Gastroesophageal sphincter (tissue), 3 donors: ENCODE data around the gene HSPA1L.

Source experiments
- POLR2A ChIP-seq, 2 donors: fragments of 450-650 bp; IDR thresholded peaks; one replicate each; pipeline ENCODE4 v1.6.1; 2017; ENCODE audit warnings: antibody characterized with exemption in 2 of 2, mild to moderate bottlenecking in 2 of 2, moderate library complexity in 1 of 2
- TF ChIP-seq, protein P1 (sequence below), 4 experiments: fragments of 200-600 bp in 2 of 4; fragments of 450-650 bp in 2 of 4; sonication (generic) in 1 of 4; IDR thresholded peaks; one replicate each; pipeline ENCODE4 v1.5.1; 2017 to 2019; ENCODE audit warnings: antibody characterized with exemption in 4 of 4, mild to moderate bottlenecking in 2 of 4, moderate library complexity in 2 of 4

DNA sequence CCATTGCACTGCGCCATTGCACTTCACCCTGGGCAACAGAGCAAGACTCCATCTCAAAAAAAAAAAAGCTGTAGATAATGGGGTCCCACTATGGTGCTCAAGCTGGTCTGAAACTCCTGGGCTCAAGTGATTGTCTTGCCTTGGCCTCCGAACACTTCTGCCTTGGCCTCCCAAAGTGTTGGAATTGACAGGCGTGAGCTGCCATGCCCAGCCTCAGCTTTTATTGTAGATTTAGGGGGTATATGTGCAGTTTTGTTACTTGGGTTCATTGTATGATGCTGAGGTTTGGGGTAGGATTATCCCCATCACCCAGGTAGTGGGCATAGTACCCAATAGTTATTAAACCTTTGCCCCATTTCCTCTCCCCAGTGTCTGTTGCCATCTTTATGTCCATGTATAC is 23.9 kb upstream of the HSPA1L start:
- TF ChIP-seq POLR2A (IDR thresholded peaks at IDR 0.05), result no peak
- TF ChIP-seq, protein P1, sequence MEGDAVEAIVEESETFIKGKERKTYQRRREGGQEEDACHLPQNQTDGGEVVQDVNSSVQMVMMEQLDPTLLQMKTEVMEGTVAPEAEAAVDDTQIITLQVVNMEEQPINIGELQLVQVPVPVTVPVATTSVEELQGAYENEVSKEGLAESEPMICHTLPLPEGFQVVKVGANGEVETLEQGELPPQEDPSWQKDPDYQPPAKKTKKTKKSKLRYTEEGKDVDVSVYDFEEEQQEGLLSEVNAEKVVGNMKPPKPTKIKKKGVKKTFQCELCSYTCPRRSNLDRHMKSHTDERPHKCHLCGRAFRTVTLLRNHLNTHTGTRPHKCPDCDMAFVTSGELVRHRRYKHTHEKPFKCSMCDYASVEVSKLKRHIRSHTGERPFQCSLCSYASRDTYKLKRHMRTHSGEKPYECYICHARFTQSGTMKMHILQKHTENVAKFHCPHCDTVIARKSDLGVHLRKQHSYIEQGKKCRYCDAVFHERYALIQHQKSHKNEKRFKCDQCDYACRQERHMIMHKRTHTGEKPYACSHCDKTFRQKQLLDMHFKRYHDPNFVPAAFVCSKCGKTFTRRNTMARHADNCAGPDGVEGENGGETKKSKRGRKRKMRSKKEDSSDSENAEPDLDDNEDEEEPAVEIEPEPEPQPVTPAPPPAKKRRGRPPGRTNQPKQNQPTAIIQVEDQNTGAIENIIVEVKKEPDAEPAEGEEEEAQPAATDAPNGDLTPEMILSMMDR (IDR thresholded peaks at IDR 0.05), result no peak
